CD14-positive monocyte (primary cell): Measurements from ENCODE around the gene DAD1. TPM values are rescaled to one million over a fixed set of nuclear protein-coding genes. Genes with fewer than 3 reads are reported as not detected.
A peak's percentile ranks its signal among the peaks of the same experiment; 100 is the strongest.

ENCODE experiments used
- DNase-seq, 3 donors: peaks; one replicate each; pipeline ENCODE4 v3.0.0-alpha.2; 2011 to 2022
- H2AFZ ChIP-seq: 2 replicates; pipeline ENCODE4 v1.6.0; 2012; ENCODE audit warnings: mild to moderate bottlenecking, low read depth, low read length, inconsistent platforms; ENCODE audit not compliant: insufficient read depth, poor library complexity, severe bottlenecking
- H3K27ac ChIP-seq, 2 donors: 1 replicate in 1 of 2; 2 replicates in 1 of 2; pipeline ENCODE4 v1.5.1; 2012 to 2013; ENCODE audit warnings: low read length in 2 of 2, control low read depth in 1 of 2, inconsistent platforms in 1 of 2, low read depth in 1 of 2, mild to moderate bottlenecking in 1 of 2
- H3K27me3 ChIP-seq, 2 donors: one replicate each; pipeline versions ENCODE4 v1.6.0 to v1.6.1; 2011 to 2013; ENCODE audit warnings: low read length in 2 of 2; ENCODE audit not compliant: control insufficient read depth in 2 of 2, insufficient read depth in 2 of 2
- H3K36me3 ChIP-seq, 2 donors: replicated peaks in 1 of 2; 1 replicate in 1 of 2; 2 replicates in 1 of 2; pipeline versions ENCODE4 v1.5.1 to v1.6.1; 2012 to 2013; ENCODE audit warnings: low read length in 2 of 2, control low read depth in 1 of 2, inconsistent platforms in 1 of 2, mild to moderate bottlenecking in 1 of 2; ENCODE audit not compliant: insufficient read depth in 2 of 2, control insufficient read depth in 1 of 2
- H3K4me1 ChIP-seq, 2 donors: 1 replicate in 1 of 2; 2 replicates in 1 of 2; pipeline versions ENCODE4 v1.5.1 to v1.6.1; 2012 to 2013; ENCODE audit warnings: low read length in 2 of 2, control low read depth in 1 of 2, inconsistent platforms in 1 of 2, mild to moderate bottlenecking in 1 of 2, moderate library complexity in 1 of 2; ENCODE audit not compliant: insufficient read depth in 2 of 2, control insufficient read depth in 1 of 2
- H3K4me2 ChIP-seq: replicated peaks from 2 replicates; pipeline ENCODE3; 2012; ENCODE audit warnings: low read length, moderate library complexity, mild to moderate bottlenecking; ENCODE audit not compliant: poor library complexity, severe bottlenecking; ENCODE audit errors: extremely low read depth
- H3K4me3 ChIP-seq, 3 experiments: fragments of 200-600 bp in 1 of 3; sonication (generic) in 1 of 3; replicated peaks in 1 of 3; 1 replicate in 2 of 3; 2 replicates in 1 of 3; pipeline ENCODE4 v1.5.1; 2011 to 2013; ENCODE audit warnings: low read length in 3 of 3, mild to moderate bottlenecking in 3 of 3, control low read depth in 2 of 3, low read depth in 2 of 3, inconsistent platforms in 1 of 3, moderate library complexity in 1 of 3
- H3K79me2 ChIP-seq: 2 replicates; pipeline ENCODE4 v1.6.0; 2012; ENCODE audit warnings: mild to moderate bottlenecking, control low read depth, inconsistent platforms, low read length, moderate library complexity; ENCODE audit not compliant: insufficient read depth
- H3K9ac ChIP-seq: 2 replicates; pipeline ENCODE4 v1.6.0; 2017; ENCODE audit warnings: low read length, mild to moderate bottlenecking; ENCODE audit not compliant: insufficient read depth, poor library complexity, severe bottlenecking
- H3K9me3 ChIP-seq, 2 donors: replicated peaks in 1 of 2; 1 replicate in 1 of 2; 2 replicates in 1 of 2; pipeline versions ENCODE4 v1.5.1 to v1.6.1; 2012 to 2013; ENCODE audit warnings: low read length in 2 of 2, control low read depth in 1 of 2; ENCODE audit not compliant: control insufficient read depth in 1 of 2, insufficient read depth in 1 of 2
- H4K20me1 ChIP-seq: 2 replicates; pipeline ENCODE4 v1.6.0; 2012; ENCODE audit warnings: mild to moderate bottlenecking, low read length, control low read depth, moderate library complexity; ENCODE audit not compliant: insufficient read depth
- H3K27ac Mint-ChIP-seq, 7 donors: one replicate each; pipeline ENCODE4 v1.8.0; 2020; ENCODE audit warnings: mild to moderate bottlenecking in 7 of 7, mixed read lengths in 7 of 7, moderate library complexity in 6 of 7, inconsistent platforms in 2 of 7
- H3K27me3 Mint-ChIP-seq, 3 donors: one replicate each; pipeline ENCODE4 v1.8.0; 2021 to 2022; ENCODE audit warnings: low read depth in 3 of 3, mild to moderate bottlenecking in 3 of 3, mixed read lengths in 3 of 3, moderate library complexity in 3 of 3, inconsistent platforms in 1 of 3
- H3K36me3 Mint-ChIP-seq, 2 donors: one replicate each; pipeline ENCODE4 v1.8.0; 2020; ENCODE audit warnings: mixed read lengths in 2 of 2, inconsistent platforms in 1 of 2, mild to moderate bottlenecking in 1 of 2
- H3K4me1 Mint-ChIP-seq: one replicate; pipeline ENCODE4 v1.8.0; 2020; ENCODE audit warnings: mild to moderate bottlenecking, mixed read lengths
- H3K4me3 Mint-ChIP-seq, 2 donors: one replicate each; pipeline ENCODE4 v1.8.0; 2020; ENCODE audit warnings: mild to moderate bottlenecking in 2 of 2, mixed read lengths in 2 of 2, moderate library complexity in 1 of 2
- H3K9me3 Mint-ChIP-seq, 7 donors: one replicate each; pipeline ENCODE4 v1.8.0; 2020 to 2022; ENCODE audit warnings: mixed read lengths in 7 of 7, mild to moderate bottlenecking in 6 of 7, moderate library complexity in 6 of 7, inconsistent platforms in 2 of 7
- CTCF ChIP-seq: fragments of 200-600 bp; IDR thresholded peaks from one replicate; pipeline ENCODE4 v1.8.0; 2022; ENCODE audit warnings: antibody characterized with exemption, mild to moderate bottlenecking
- WGBS: methylation state at CpG from one replicate; pipeline ENCODE4 v1.1.5; 2013; ENCODE audit warnings: missing lambda C conversion rate; ENCODE audit not compliant: insufficient coverage; 5-methylcytosine and 5-hydroxymethylcytosine counted together
- intact Hi-C, 2 donors: fragments of 100-400 bp; cut with micrococcal nuclease; formaldehyde crosslinking; loops; one replicate each; pipeline versions ENCODE4 v1.15.0 to v1.15.1; 2023
- polyA plus RNA-seq, 3 donors: library from polyadenylated mRNA; depleted of rRNA in 1 of 3; unstranded in 2 of 3; stranded (reverse) in 1 of 3; fragments of 300-500 nt in 2 of 3; fragments of >200 nt in 1 of 3; fragmentation: Illumina TruSeq in 2 of 3; gene quantifications; 1 replicate in 2 of 3; 2 replicates in 1 of 3; pipeline ENCODE4 v1.2.3, GENCODE V29; 2012 to 2021

Gene DAD1
- polyA plus RNA-seq, 3 donors: 126 to 444 (median 440) TPM

GRCh38 chr14:22552001-22552826 lies 36.8 kb downstream of the DAD1 start:
- intact Hi-C loops: no loop called here
- peaks cover 0 to 3% (median 0%) of the 10 kb centered on the region in 3 donors for H3K27me3 Mint-ChIP-seq
- Histone ChIP-seq H3K79me2 (no peaks in the 10 kb centered on the region), H3K36me3 (no peaks in the 10 kb centered on the region), H3K27ac (no peak overlapping the region), H3K4me3 (no peak overlapping the region), H3K9ac (peak overlapping the region; percentile 8), H3K27me3 (no peaks in the 10 kb centered on the region), H2AFZ (peak overlapping the region; percentile 58), H3K9me3 (no peaks in the 10 kb centered on the region), H4K20me1 (no peaks in the 10 kb centered on the region), H3K4me2 (no peak overlapping the region), H3K4me1 (peaks cover 36 to 37% of the 10 kb centered on the region in 2 donors)
- no peak for DNase-seq
- H3K4me3 Mint-ChIP-seq: no peak overlapping the region
- no peaks in the 10 kb centered on the region for H3K36me3 Mint-ChIP-seq
- WGBS: 95% methylated on average over 8 of the region's 13 CpGs
- H3K4me1 Mint-ChIP-seq: peaks cover 44% of the 10 kb centered on the region
- H3K9me3 Mint-ChIP-seq: no peaks in the 10 kb centered on the region
- H3K27ac Mint-ChIP-seq: peak overlapping the region in 2 of 7 donors; percentile 26 to 67
- no peak for TF ChIP-seq CTCF

GRCh38 chr14:22551605-22551997 lies 37.4 kb downstream of the DAD1 start:
- peaks cover 38% of the 10 kb centered on the region for H3K4me1 Mint-ChIP-seq
- no peak overlapping the region for H3K27ac Mint-ChIP-seq
- H3K9me3 Mint-ChIP-seq: no peaks in the 10 kb centered on the region
- H2AFZ ChIP-seq: peak overlapping the region; percentile 58
- H3K79me2 ChIP-seq: no peaks in the 10 kb centered on the region
- H3K27ac ChIP-seq: no peak overlapping the region
- no peaks in the 10 kb centered on the region for H3K36me3 ChIP-seq
- no peak for TF ChIP-seq CTCF
- H3K9me3 ChIP-seq: no peaks in the 10 kb centered on the region
- intact Hi-C loops: no loop called here
- WGBS: 5% methylated on average over 3 of the region's 5 CpGs
- no peaks in the 10 kb centered on the region for H3K36me3 Mint-ChIP-seq
- H3K4me3 ChIP-seq: no peak overlapping the region
- no peak for DNase-seq
- H3K27me3 Mint-ChIP-seq: peaks cover 0 to 2% (median 0%) of the 10 kb centered on the region in 3 donors
- no peak overlapping the region for H3K9ac ChIP-seq
- peak overlapping the region in 1 of 2 donors; percentile 51 for H3K4me3 Mint-ChIP-seq
- no peaks in the 10 kb centered on the region for H3K27me3 ChIP-seq
- no peaks in the 10 kb centered on the region for H4K20me1 ChIP-seq
- no peak overlapping the region for H3K4me2 ChIP-seq
- peaks cover 30 to 31% of the 10 kb centered on the region in 2 donors for H3K4me1 ChIP-seq
